OCI-LY7 (cell line): ENCODE measurements around the gene MUC4. TPM values are rescaled to one million over a fixed set of nuclear protein-coding genes. Genes with fewer than 3 reads are reported as not detected.
"Not testable (repeated sequence)": the region's sequence is repeated elsewhere in the genome, so short reads cannot be mapped to it uniquely, and the experiment has no call there.

Experiments
- BruUV-seq: library from RNA; stranded (reverse); fragments of 400-500 nt; replicated peaks from 2 replicates; lab custom pipeline; 2021; lab: Mats Ljungman, UMichigan
- CTCF ChIA-PET: fragments of 300-600 bp; sonication (Branson Sonifier 250); formaldehyde crosslinking; loops from one replicate; lab custom pipeline; 2022; ENCODE audit warnings: antibody characterized with exemption; ENCODE audit not compliant: unreplicated experiment; lab: Charles Lee
- POLR2A ChIA-PET: fragments of 300-600 bp; sonication (Branson Sonifier 250); formaldehyde crosslinking; loops from one replicate; lab custom pipeline; 2022; ENCODE audit warnings: antibody characterized with exemption; lab: Charles Lee
- DNase-seq: peaks from one replicate; pipeline ENCODE4 v3.0.0-alpha.2; 2015; ENCODE audit warnings: low spot score
- H2AFZ ChIP-seq: fragments of 200-600 bp; sonication (generic), shearing (Covaris generic); 2 replicates; pipeline ENCODE4 v1.6.1; 2014; ENCODE audit warnings: mild to moderate bottlenecking, antibody characterized with exemption, low read length, moderate library complexity
- H3K27ac ChIP-seq: fragments of 200-600 bp; sonication (generic); 2 replicates; pipeline ENCODE4 v1.5.1; 2014; ENCODE audit warnings: mixed run types, low read depth, mild to moderate bottlenecking, moderate library complexity, low read length, inconsistent platforms; ENCODE audit not compliant: poor library complexity, severe bottlenecking
- H3K36me3 ChIP-seq: fragments of 200-600 bp; sonication (generic); 2 replicates; pipeline ENCODE4 v1.6.1; 2014; ENCODE audit warnings: mild to moderate bottlenecking, antibody characterized with exemption, low read length, moderate library complexity, mixed read lengths; ENCODE audit not compliant: insufficient read depth
- H3K4me1 ChIP-seq: fragments of 200-600 bp; sonication (generic); 2 replicates; pipeline ENCODE4 v1.5.1; 2014; ENCODE audit warnings: mild to moderate bottlenecking, low read length; ENCODE audit not compliant: insufficient read depth, poor library complexity, severe bottlenecking
- H3K4me2 ChIP-seq: fragments of 200-600 bp; sonication (generic); 2 replicates; pipeline ENCODE4 v1.6.1; 2014; ENCODE audit warnings: mild to moderate bottlenecking, low read length
- H3K4me3 ChIP-seq: fragments of 200-600 bp; sonication (generic); 2 replicates; pipeline ENCODE4 v1.5.1; 2014; ENCODE audit warnings: mild to moderate bottlenecking, low read depth, low read length; ENCODE audit not compliant: poor library complexity, severe bottlenecking
- H3K79me2 ChIP-seq: fragments of 200-600 bp; sonication (generic); 2 replicates; pipeline ENCODE4 v1.6.1; 2016; ENCODE audit warnings: low read depth, mild to moderate bottlenecking, low read length, moderate library complexity, mixed read lengths; ENCODE audit not compliant: insufficient read depth
- H3K9me2 ChIP-seq: fragments of 200-600 bp; sonication (generic); 2 replicates; pipeline ENCODE4 v1.6.1; 2016; ENCODE audit warnings: mild to moderate bottlenecking, low read length, mixed read lengths; ENCODE audit not compliant: insufficient read depth
- H3K9me3 ChIP-seq: fragments of 200-600 bp; sonication (generic); 2 replicates; pipeline ENCODE4 v1.6.1; 2014; ENCODE audit warnings: mild to moderate bottlenecking, mixed run types, low read length, mixed read lengths
- H4K20me1 ChIP-seq: fragments of 200-600 bp; sonication (generic); 2 replicates; pipeline ENCODE4 v1.6.1; 2014; ENCODE audit warnings: mild to moderate bottlenecking, antibody characterized with exemption, low read length, moderate library complexity, mixed read lengths; ENCODE audit not compliant: insufficient read depth
- EZH2phosphoT487 ChIP-seq: fragments of 200-600 bp; sonication (generic); IDR thresholded peaks from 2 replicates; pipeline ENCODE4 v1.6.1; 2018; ENCODE audit warnings: low read depth, borderline replicate concordance, mild to moderate bottlenecking, mixed run types, antibody characterized with exemption, low read length, moderate library complexity, mixed read lengths
- intact Hi-C: fragments of 100-400 bp; cut with micrococcal nuclease; formaldehyde crosslinking; loops from one replicate; pipeline ENCODE4 v1.10.0; 2022; ENCODE audit not compliant: unreplicated experiment
- total RNA-seq, 2 experiments: library from RNA; depleted of rRNA in 1 of 2; stranded (reverse); fragments of >200 nt in 1 of 2; shearing (Covaris generic) in 1 of 2; gene quantifications; 2 replicates each; pipeline ENCODE4 v1.2.3, GENCODE V29; 2014 to 2022
- TF ChIP-seq, protein P1 (sequence below): fragments of 200-600 bp; sonication (generic); conservative IDR thresholded peaks from 2 replicates; pipeline ENCODE4 v1.5.1; 2014; ENCODE audit warnings: mild to moderate bottlenecking, antibody characterized with exemption, low read length, moderate library complexity, mixed read lengths

Gene MUC4
- total RNA-seq, 2 experiments from 2014 or later: 0.03 to 0.42 TPM

DNA sequence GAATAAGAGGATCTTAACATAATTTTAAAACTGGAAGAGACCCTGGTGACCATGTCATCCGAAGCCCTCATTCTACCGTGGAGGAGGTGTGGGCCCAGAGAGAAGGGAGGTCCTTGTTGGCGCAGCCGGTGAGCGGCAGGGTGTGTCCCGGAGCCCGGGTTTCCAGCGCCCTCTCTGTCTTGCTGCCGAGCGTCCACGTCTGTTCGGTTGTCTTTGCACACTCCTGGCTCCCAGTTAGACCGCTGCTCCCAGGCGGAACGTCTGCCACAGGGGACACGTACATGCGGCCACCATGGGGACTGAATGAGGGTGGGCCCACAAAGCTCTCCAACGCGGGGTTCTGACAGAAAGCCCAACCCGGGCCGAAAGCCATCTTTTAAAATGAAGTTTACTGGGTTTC, 6.6 kb upstream of the MUC4 start:
- Histone ChIP-seq H2AFZ (no peak overlapping the region), H3K36me3 (no peaks in the 10 kb centered on the region), H3K4me2 (no peak overlapping the region), H3K4me3 (no peak overlapping the region), H3K27ac (no peak overlapping the region), H3K9me3 (peaks cover 5% of the 10 kb centered on the region; the same call in 1 of the 2 replicates), H3K9me2 (no peaks in the 10 kb centered on the region), H4K20me1 (no peaks in the 10 kb centered on the region), H3K79me2 (no peaks in the 10 kb centered on the region), H3K4me1 (no peaks in the 10 kb centered on the region)
- TF ChIP-seq, protein P1, sequence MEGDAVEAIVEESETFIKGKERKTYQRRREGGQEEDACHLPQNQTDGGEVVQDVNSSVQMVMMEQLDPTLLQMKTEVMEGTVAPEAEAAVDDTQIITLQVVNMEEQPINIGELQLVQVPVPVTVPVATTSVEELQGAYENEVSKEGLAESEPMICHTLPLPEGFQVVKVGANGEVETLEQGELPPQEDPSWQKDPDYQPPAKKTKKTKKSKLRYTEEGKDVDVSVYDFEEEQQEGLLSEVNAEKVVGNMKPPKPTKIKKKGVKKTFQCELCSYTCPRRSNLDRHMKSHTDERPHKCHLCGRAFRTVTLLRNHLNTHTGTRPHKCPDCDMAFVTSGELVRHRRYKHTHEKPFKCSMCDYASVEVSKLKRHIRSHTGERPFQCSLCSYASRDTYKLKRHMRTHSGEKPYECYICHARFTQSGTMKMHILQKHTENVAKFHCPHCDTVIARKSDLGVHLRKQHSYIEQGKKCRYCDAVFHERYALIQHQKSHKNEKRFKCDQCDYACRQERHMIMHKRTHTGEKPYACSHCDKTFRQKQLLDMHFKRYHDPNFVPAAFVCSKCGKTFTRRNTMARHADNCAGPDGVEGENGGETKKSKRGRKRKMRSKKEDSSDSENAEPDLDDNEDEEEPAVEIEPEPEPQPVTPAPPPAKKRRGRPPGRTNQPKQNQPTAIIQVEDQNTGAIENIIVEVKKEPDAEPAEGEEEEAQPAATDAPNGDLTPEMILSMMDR: no peak
- TF ChIP-seq EZH2phosphoT487: no peak
- no peak for DNase-seq
- CTCF ChIA-PET: no interaction called here
- POLR2A ChIA-PET: no interaction called here
- intact Hi-C loops: no loop called here
- no TSS peak for BruUV-seq

DNA sequence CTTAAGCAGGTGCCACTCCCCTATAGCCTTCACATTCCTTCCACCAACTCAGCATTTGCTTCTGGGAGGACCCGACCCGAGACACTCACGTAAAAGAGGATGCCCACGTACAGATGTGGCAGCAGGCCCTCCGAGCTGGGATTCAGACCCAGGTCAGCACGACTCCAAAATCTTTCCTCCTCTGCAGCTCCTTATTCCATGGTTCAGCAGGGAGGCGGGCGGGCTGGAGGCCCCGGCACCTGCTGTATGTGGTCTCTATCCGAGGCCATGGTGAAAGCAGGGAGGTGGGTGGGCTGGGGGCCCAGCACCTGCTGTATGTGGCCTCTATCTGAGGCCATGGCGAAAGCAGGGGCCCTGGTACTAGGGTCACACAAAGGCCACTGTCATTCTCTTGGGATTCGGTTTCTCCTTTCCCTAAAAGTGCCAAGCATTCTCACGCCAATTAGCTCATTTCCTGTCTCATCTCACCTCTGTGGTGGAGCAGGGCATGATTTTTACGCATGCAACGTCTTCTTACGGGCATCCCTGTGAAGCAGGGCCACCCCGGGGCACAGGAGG, 5.9 kb upstream of the MUC4 start:
- Histone ChIP-seq H2AFZ (no peak overlapping the region), H3K4me2 (no peak overlapping the region), H3K9me2 (no peaks in the 10 kb centered on the region), H3K9me3 (peaks cover 5% of the 10 kb centered on the region; the same call in 1 of the 2 replicates), H4K20me1 (no peaks in the 10 kb centered on the region), H3K36me3 (no peaks in the 10 kb centered on the region), H3K27ac (no peak overlapping the region), H3K79me2 (no peaks in the 10 kb centered on the region), H3K4me1 (no peaks in the 10 kb centered on the region), H3K4me3 (no peak overlapping the region)
- BruUV-seq: no TSS peak
- no peak for TF ChIP-seq EZH2phosphoT487
- TF ChIP-seq, protein P1: no peak
- intact Hi-C loops: no loop called here
- POLR2A ChIA-PET: no interaction called here
- no peak for DNase-seq
- CTCF ChIA-PET: interaction anchor here (0.5 kb wide), 1 partner anchor 13 kb away, joined by 6 read pairs; no protein-coding TSS in a partner anchor

- H3K36me3 ChIP-seq, H2AFZ ChIP-seq, BruUV-seq, H3K4me1 ChIP-seq, POLR2A ChIA-PET, CTCF ChIA-PET, H3K4me2 ChIP-seq, H3K79me2 ChIP-seq, H3K27ac ChIP-seq, H4K20me1 ChIP-seq, DNase-seq, intact Hi-C loops, H3K9me3 ChIP-seq, H3K4me3 ChIP-seq, H3K9me2 ChIP-seq: not testable (repeated sequence)
Observed at GRCh38 chr3:195816276-195816913, 4.7 kb upstream of the MUC4 start.
